Measurements from ENCODE around the gene SIPA1L3. TPM values are rescaled to one million over a fixed set of nuclear protein-coding genes. Genes with fewer than 3 reads are reported as not detected.

SIPA1L3 gene
- polyA plus RNA-seq, 1 donor from 2014 or later, result 2.8 TPM

DNA sequence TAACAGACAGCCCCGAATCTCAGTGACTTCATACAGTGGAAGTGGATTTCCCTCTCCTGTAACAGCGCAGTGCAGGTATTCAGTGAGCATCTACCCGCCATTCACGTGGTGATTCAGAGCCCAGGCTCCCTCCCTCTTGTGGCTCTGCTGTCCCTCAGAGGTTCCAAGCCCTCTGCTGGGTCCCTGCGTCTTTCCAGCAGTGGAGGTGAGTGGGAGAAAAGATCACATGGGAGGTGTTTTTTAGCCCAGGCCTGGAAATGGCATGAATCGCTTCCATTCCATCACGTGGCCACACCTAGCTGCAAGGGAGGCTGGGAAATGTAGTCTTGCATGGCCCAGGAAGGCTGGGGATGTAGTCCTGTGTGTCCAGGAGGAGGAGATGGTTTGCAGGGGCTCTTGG is 255.6 kb downstream of the SIPA1L3 start:
- TF ChIP-seq, protein P1, sequence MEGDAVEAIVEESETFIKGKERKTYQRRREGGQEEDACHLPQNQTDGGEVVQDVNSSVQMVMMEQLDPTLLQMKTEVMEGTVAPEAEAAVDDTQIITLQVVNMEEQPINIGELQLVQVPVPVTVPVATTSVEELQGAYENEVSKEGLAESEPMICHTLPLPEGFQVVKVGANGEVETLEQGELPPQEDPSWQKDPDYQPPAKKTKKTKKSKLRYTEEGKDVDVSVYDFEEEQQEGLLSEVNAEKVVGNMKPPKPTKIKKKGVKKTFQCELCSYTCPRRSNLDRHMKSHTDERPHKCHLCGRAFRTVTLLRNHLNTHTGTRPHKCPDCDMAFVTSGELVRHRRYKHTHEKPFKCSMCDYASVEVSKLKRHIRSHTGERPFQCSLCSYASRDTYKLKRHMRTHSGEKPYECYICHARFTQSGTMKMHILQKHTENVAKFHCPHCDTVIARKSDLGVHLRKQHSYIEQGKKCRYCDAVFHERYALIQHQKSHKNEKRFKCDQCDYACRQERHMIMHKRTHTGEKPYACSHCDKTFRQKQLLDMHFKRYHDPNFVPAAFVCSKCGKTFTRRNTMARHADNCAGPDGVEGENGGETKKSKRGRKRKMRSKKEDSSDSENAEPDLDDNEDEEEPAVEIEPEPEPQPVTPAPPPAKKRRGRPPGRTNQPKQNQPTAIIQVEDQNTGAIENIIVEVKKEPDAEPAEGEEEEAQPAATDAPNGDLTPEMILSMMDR (IDR thresholded peaks at IDR 0.05; ENCODE audit: poor library complexity, severe bottlenecking), result no peak
- no peak for TF ChIP-seq SMC3 (conservative IDR thresholded peaks at IDR 0.05; ENCODE audit: poor library complexity)
- TF ChIP-seq, protein P2, sequence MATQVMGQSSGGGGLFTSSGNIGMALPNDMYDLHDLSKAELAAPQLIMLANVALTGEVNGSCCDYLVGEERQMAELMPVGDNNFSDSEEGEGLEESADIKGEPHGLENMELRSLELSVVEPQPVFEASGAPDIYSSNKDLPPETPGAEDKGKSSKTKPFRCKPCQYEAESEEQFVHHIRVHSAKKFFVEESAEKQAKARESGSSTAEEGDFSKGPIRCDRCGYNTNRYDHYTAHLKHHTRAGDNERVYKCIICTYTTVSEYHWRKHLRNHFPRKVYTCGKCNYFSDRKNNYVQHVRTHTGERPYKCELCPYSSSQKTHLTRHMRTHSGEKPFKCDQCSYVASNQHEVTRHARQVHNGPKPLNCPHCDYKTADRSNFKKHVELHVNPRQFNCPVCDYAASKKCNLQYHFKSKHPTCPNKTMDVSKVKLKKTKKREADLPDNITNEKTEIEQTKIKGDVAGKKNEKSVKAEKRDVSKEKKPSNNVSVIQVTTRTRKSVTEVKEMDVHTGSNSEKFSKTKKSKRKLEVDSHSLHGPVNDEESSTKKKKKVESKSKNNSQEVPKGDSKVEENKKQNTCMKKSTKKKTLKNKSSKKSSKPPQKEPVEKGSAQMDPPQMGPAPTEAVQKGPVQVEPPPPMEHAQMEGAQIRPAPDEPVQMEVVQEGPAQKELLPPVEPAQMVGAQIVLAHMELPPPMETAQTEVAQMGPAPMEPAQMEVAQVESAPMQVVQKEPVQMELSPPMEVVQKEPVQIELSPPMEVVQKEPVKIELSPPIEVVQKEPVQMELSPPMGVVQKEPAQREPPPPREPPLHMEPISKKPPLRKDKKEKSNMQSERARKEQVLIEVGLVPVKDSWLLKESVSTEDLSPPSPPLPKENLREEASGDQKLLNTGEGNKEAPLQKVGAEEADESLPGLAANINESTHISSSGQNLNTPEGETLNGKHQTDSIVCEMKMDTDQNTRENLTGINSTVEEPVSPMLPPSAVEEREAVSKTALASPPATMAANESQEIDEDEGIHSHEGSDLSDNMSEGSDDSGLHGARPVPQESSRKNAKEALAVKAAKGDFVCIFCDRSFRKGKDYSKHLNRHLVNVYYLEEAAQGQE (IDR thresholded peaks at IDR 0.05; ENCODE audit: borderline replicate concordance), result no peak
- no peak for TF ChIP-seq EP300 (conservative IDR thresholded peaks at IDR 0.05; ENCODE audit: poor library complexity, severe bottlenecking)
- TF ChIP-seq EZH2 (IDR thresholded peaks at IDR 0.05; ENCODE audit: borderline replicate concordance, insufficient read depth, low read length, poor library complexity, severe bottlenecking), result no peak
- no peak for TF ChIP-seq RAD21 (conservative IDR thresholded peaks at IDR 0.05)
- no peak for TF ChIP-seq POLR2AphosphoS5 (IDR thresholded peaks at IDR 0.05)
- no peak for TF ChIP-seq MXI1 (conservative IDR thresholded peaks at IDR 0.05; ENCODE audit: poor library complexity, severe bottlenecking)
- no peak for TF ChIP-seq TAF1 (IDR thresholded peaks at IDR 0.05; ENCODE audit: low read depth)
- Histone ChIP-seq H3K79me2 (replicated peaks; ENCODE audit: insufficient read depth, low read length) (no peaks in the 10 kb centered on the region), H4K20me1 (ENCODE audit: insufficient read depth) (no peaks in the 10 kb centered on the region), H3K4me2 (ENCODE audit: low read length) (no peak overlapping the region), H3K27me3 (ENCODE audit: insufficient read depth, low read depth, low read length) (no peaks in the 10 kb centered on the region), H3K9me2 (ENCODE audit: insufficient read depth, low read length) (no peaks in the 10 kb centered on the region), H3K27ac (ENCODE audit: low read length) (no peak overlapping the region), H3K9me3 (ENCODE audit: low read length) (peaks cover 4% of the 10 kb centered on the region), H2AFZ (ENCODE audit: low read depth, low read length) (no peak overlapping the region), H3F3A (ENCODE audit: insufficient read depth, low read length, poor library complexity, severe bottlenecking) (no peaks in the 10 kb centered on the region), H3K36me3 (ENCODE audit: insufficient read depth, low read length) (no peaks in the 10 kb centered on the region), H3K9ac (ENCODE audit: low read length) (no peak overlapping the region), H3K4me3 (ENCODE audit: low read length) (no peak overlapping the region)

DNA sequence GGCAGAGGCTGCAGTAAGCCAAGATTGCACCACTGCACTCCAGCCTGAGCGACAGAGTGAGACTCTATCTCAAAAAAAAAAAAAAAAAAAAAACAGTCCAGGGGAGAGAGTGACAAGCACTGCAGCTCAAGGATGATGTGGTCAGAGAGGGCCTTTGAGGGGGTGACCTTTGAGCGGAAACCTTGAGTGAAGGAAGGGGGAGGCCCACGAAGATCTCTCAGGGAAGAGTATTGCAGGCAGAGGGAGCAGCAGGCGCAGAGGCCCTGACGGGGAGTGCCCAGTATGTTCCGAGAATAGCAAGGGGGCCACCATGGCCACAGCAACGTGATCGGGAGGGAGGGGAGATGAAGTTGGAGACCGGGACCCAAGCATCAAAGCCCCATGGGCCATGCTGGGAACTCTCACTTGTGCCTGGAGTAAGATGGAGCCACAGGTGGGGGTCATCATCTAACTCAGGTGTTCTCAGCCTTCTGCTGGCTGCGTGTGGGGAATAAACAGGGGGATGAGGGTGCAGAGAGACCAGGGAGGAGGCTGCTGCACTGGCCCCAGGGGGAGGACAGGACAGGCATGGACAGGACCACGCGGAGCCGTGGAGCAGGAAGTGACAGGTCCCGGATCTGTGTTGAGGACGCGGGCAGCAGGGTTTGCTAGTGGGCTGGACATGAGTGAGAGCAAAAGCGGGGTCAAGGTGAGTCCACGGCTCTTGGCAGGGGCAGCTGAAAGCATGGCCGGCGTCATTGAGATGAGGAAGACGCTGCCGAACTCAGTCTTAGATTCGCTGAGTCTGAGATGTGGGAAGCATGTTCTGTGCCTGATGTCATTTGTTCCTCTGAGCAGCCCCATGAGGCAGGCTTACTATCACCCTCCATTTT is 256.6 kb downstream of the SIPA1L3 start:
- Histone ChIP-seq H3K79me2 (replicated peaks; ENCODE audit: insufficient read depth, low read length) (no peaks in the 10 kb centered on the region), H3K36me3 (ENCODE audit: insufficient read depth, low read length) (no peaks in the 10 kb centered on the region), H3K27me3 (ENCODE audit: insufficient read depth, low read depth, low read length) (no peaks in the 10 kb centered on the region), H3K9ac (ENCODE audit: low read length) (no peak overlapping the region), H3K9me2 (ENCODE audit: insufficient read depth, low read length) (no peaks in the 10 kb centered on the region), H3K4me2 (ENCODE audit: low read length) (no peak overlapping the region), H3K4me3 (ENCODE audit: low read length) (no peak overlapping the region), H3K9me3 (ENCODE audit: low read length) (peaks cover 4% of the 10 kb centered on the region), H4K20me1 (ENCODE audit: insufficient read depth) (no peaks in the 10 kb centered on the region), H3K27ac (ENCODE audit: low read length) (no peak overlapping the region), H2AFZ (ENCODE audit: low read depth, low read length) (no peak overlapping the region), H3F3A (ENCODE audit: insufficient read depth, low read length, poor library complexity, severe bottlenecking) (no peaks in the 10 kb centered on the region)
- TF ChIP-seq TAF1 (IDR thresholded peaks at IDR 0.05; ENCODE audit: low read depth) (no peak), SMC3 (conservative IDR thresholded peaks at IDR 0.05; ENCODE audit: poor library complexity) (no peak), MXI1 (conservative IDR thresholded peaks at IDR 0.05; ENCODE audit: poor library complexity, severe bottlenecking) (no peak), POLR2AphosphoS5 (IDR thresholded peaks at IDR 0.05) (no peak), EP300 (conservative IDR thresholded peaks at IDR 0.05; ENCODE audit: poor library complexity, severe bottlenecking) (no peak)
- TF ChIP-seq, protein P1 (IDR thresholded peaks at IDR 0.05; ENCODE audit: poor library complexity, severe bottlenecking), result no peak
- TF ChIP-seq, protein P2 (IDR thresholded peaks at IDR 0.05; ENCODE audit: borderline replicate concordance), result no peak

All from neural cell (in vitro differentiated cells).